ENCODE results near the gene TBC1D2. TPM values are rescaled to one million over a fixed set of nuclear protein-coding genes. Genes with fewer than 3 reads are reported as not detected.

The TBC1D2 gene
- total and polyA plus RNA-seq, 4 donors, result 2.8 to 5.1 (median 3.7) TPM

- peak overlapping the region; percentile 68 to 88 for H3K27ac ChIP-seq (ENCODE audit: low read depth in 1 of 2, low read length in 2 of 2)
Measured at GRCh38 chr9:98215271-98215670, 40.2 kb downstream of the TBC1D2 start.

GRCh38 chr9:98214811-98215210 lies 40.6 kb downstream of the TBC1D2 start:
- WGBS, result 42% methylated on average over 6 of the region's 6 CpGs
- no peaks in the 10 kb centered on the region for H3K27me3 ChIP-seq (ENCODE audit: control insufficient read depth in 4 of 4, insufficient read depth in 4 of 4, low read length in 3 of 4)
- no peak for DNase-seq (ENCODE audit: low spot score)
- H3K36me3 ChIP-seq (ENCODE audit: control insufficient read depth in 4 of 4, insufficient read depth in 3 of 4, low read depth in 1 of 4, low read length in 3 of 4), result no peaks in the 10 kb centered on the region
- H3K4me3 ChIP-seq (ENCODE audit: low read depth in 1 of 3, low read length in 3 of 3), result no peak overlapping the region
- TF ChIP-seq HNF4A (conservative IDR thresholded peaks at IDR 0.05) (peak; percentile 61 to 69), REST (IDR thresholded peaks at IDR 0.05) (peak; percentile 86), RXRA (IDR thresholded peaks at IDR 0.05) (peak; percentile 39 to 42), SP1 (IDR thresholded peaks at IDR 0.05) (peak; percentile 82), HNF4G (IDR thresholded peaks at IDR 0.05) (no peak), YY1 (IDR thresholded peaks at IDR 0.05) (peak; percentile 66), FOXA1 (IDR thresholded peaks at IDR 0.05) (no peak), RAD21 (IDR thresholded peaks at IDR 0.05) (peak; percentile 26 to 34)
- no peak overlapping the region for H3K9ac ChIP-seq (ENCODE audit: low read depth in 1 of 2, low read length in 2 of 2)
- H3K27ac ChIP-seq (ENCODE audit: low read depth in 1 of 2, low read length in 2 of 2), result peak overlapping the region; percentile 68 to 88
- peaks cover 11 to 74% (median 61%) of the 10 kb centered on the region in 4 donors for H3K4me1 ChIP-seq (ENCODE audit: control insufficient read depth in 4 of 4, insufficient read depth in 4 of 4, low read length in 3 of 4)
- no peaks in the 10 kb centered on the region for H3K9me3 ChIP-seq (ENCODE audit: control insufficient read depth in 4 of 4, low read length in 3 of 4)

More at GRCh38 chr9:98215271-98215670, 40.2 kb downstream of the TBC1D2 start:
- Histone ChIP-seq H3K27me3 (ENCODE audit: control insufficient read depth in 4 of 4, insufficient read depth in 4 of 4, low read length in 3 of 4) (no peaks in the 10 kb centered on the region), H3K36me3 (ENCODE audit: control insufficient read depth in 4 of 4, insufficient read depth in 3 of 4, low read depth in 1 of 4, low read length in 3 of 4) (no peaks in the 10 kb centered on the region), H3K9ac (ENCODE audit: low read depth in 1 of 2, low read length in 2 of 2) (peak overlapping the region in 1 of 2 donors; percentile 47), H3K4me1 (ENCODE audit: control insufficient read depth in 4 of 4, insufficient read depth in 4 of 4, low read length in 3 of 4) (peaks cover 11 to 74% (median 60%) of the 10 kb centered on the region in 4 donors), H3K4me3 (ENCODE audit: low read depth in 1 of 3, low read length in 3 of 3) (no peak overlapping the region), H3K9me3 (ENCODE audit: control insufficient read depth in 4 of 4, low read length in 3 of 4) (no peaks in the 10 kb centered on the region)
- no peak for DNase-seq (ENCODE audit: low spot score)
- TF ChIP-seq GABPA (IDR thresholded peaks at IDR 0.05 in 1 of 2, conservative IDR thresholded peaks at IDR 0.05 in 1 of 2) (no peak), RXRA (IDR thresholded peaks at IDR 0.05) (peak in 1 of 2 donors; percentile 3)
- WGBS, result 44% methylated on average over 5 of the region's 5 CpGs

- Histone ChIP-seq H3K4me3 (ENCODE audit: low read depth in 1 of 3, low read length in 3 of 3) (no peak overlapping the region), H3K4me1 (ENCODE audit: control insufficient read depth in 4 of 4, insufficient read depth in 4 of 4, low read length in 3 of 4) (peaks cover 8 to 54% (median 43%) of the 10 kb centered on the region in 4 donors), H3K27ac (ENCODE audit: low read depth in 1 of 2, low read length in 2 of 2) (peak overlapping the region in 1 of 2 donors; percentile 45), H3K36me3 (ENCODE audit: control insufficient read depth in 4 of 4, insufficient read depth in 3 of 4, low read depth in 1 of 4, low read length in 3 of 4) (no peaks in the 10 kb centered on the region), H3K27me3 (ENCODE audit: control insufficient read depth in 4 of 4, insufficient read depth in 4 of 4, low read length in 3 of 4) (no peaks in the 10 kb centered on the region), H3K9ac (ENCODE audit: low read depth in 1 of 2, low read length in 2 of 2) (no peak overlapping the region), H3K9me3 (ENCODE audit: control insufficient read depth in 4 of 4, low read length in 3 of 4) (no peaks in the 10 kb centered on the region)
- WGBS, result over 99% methylated on average over 3 of the region's 3 CpGs
- TF ChIP-seq RXRA (IDR thresholded peaks at IDR 0.05) (no peak), HNF4A (conservative IDR thresholded peaks at IDR 0.05) (no peak), REST (IDR thresholded peaks at IDR 0.05) (no peak), FOXA2 (IDR thresholded peaks at IDR 0.05) (no peak), JUND (IDR thresholded peaks at IDR 0.05) (no peak), YY1 (IDR thresholded peaks at IDR 0.05) (no peak), EGR1 (IDR thresholded peaks at IDR 0.05; ENCODE audit: low read depth in 2 of 2) (no peak), SP1 (IDR thresholded peaks at IDR 0.05) (no peak), CTCF (IDR thresholded peaks at IDR 0.05; ENCODE audit: low read depth, low read length, missing input control) (no peak), FOXA1 (IDR thresholded peaks at IDR 0.05) (no peak), NR2F2 (IDR thresholded peaks at IDR 0.05) (no peak)
- no peak for DNase-seq (ENCODE audit: low spot score)
Measured at GRCh38 chr9:98211260-98211659, 44.2 kb downstream of the TBC1D2 start.

Measured in liver (tissue), 9 donors.